Natural killer cell treated with Interleukin-12 subunit alpha and Interleukin-12 subunit beta and Interleukin-15 and Interleukin-18, amount 100 ng/mL, for 72 hours (primary cell): ENCODE measurements around the gene CACNA1G. TPM values are rescaled to one million over a fixed set of nuclear protein-coding genes. Genes with fewer than 3 reads are reported as not detected.

Source experiments
- ATAC-seq, 2 donors: fragments of 150-1000 bp; cut with Tn5 transposase in 1 of 2; sonication (Bioruptor Pico), chemical (Tn5 transposase) in 1 of 2; 2 replicates each; pipeline ENCODE4 v1.10.0; 2021
- DNase-seq: peaks from one replicate; pipeline ENCODE4 v3.0.0; 2022; ENCODE audit warnings: low spot score
- H3K27ac Mint-ChIP-seq, 2 donors: 1 replicate in 1 of 2; 2 replicates in 1 of 2; pipeline ENCODE4 v1.8.0; 2022; ENCODE audit warnings: mixed read lengths in 2 of 2, mild to moderate bottlenecking in 1 of 2, moderate library complexity in 1 of 2
- H3K27me3 Mint-ChIP-seq, 2 donors: 1 replicate in 1 of 2; 2 replicates in 1 of 2; pipeline ENCODE4 v1.8.0; 2022; ENCODE audit warnings: mixed read lengths in 2 of 2
- H3K36me3 Mint-ChIP-seq: one replicate; pipeline ENCODE4 v1.8.0; 2022; ENCODE audit warnings: mixed read lengths
- H3K4me1 Mint-ChIP-seq, 2 donors: 1 replicate in 1 of 2; 2 replicates in 1 of 2; pipeline ENCODE4 v1.8.0; 2022; ENCODE audit warnings: low read depth in 2 of 2, mixed read lengths in 2 of 2, mild to moderate bottlenecking in 1 of 2
- H3K4me3 Mint-ChIP-seq: one replicate; pipeline ENCODE4 v1.8.0; 2022; ENCODE audit warnings: mixed read lengths
- H3K9me3 Mint-ChIP-seq: 2 replicates; pipeline ENCODE4 v1.8.0; 2022; ENCODE audit warnings: mixed read lengths
- total RNA-seq, 2 donors: library from RNA; stranded (reverse); gene quantifications; one replicate each; pipeline ENCODE4 v1.2.3, GENCODE V29; 2022

CACNA1G gene
- total RNA-seq, 2 donors from 2014 or later = not detected

DNA sequence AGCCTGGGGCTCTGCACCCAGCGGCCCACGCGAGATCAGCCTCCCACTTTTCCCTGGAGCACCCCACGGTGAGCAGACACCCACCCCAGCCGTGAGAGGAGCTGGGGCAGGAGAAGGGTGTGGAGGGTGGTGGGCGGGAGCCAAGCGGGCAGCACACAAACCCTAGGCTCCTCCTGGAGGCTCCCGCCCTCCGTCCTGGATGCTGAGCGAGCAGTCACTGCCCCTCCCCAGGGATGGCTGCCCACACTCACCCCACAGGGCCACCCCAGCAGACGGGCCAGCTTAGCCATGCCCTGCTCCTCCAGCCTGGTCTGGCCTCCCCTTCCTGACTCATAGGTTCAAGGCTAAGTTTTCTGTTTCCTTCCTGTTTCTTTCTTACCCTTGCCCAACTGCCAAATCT lies 58.4 kb downstream of the CACNA1G start:
- Mint-ChIP-seq H3K36me3 (no peaks in the 10 kb centered on the region), H3K27me3 (peaks cover 6 to 10% of the 10 kb centered on the region in 2 donors), H3K4me1 (peaks cover 6% of the 10 kb centered on the region in 2 donors), H3K9me3 (no peaks in the 10 kb centered on the region), H3K27ac (no peak overlapping the region), H3K4me3 (no peak overlapping the region)
- DNase-seq = no peak
- ATAC-seq = peak in 1 of 2 donors; percentile 25

DNA sequence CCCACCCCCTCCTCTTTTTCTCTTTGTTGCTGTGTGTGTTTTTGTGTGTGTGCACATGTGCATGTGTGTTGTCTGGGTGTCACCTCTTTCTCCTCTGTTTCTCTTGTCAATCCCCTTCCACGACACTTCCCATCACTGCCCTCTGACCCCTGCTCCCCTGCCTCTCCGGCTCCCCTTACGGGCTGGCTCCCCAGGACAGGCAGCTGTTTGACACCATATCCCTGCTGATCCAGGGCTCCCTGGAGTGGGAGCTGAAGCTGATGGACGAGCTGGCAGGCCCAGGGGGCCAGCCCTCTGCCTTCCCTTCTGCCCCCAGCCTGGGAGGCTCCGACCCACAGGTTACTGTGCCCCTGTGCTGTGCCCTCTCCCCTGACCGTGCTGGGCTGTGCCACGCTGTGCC lies 59.0 kb downstream of the CACNA1G start:
- H3K27ac Mint-ChIP-seq = no peak overlapping the region
- H3K36me3 Mint-ChIP-seq = no peaks in the 10 kb centered on the region
- no peaks in the 10 kb centered on the region for H3K9me3 Mint-ChIP-seq
- H3K27me3 Mint-ChIP-seq = peaks cover 6 to 8% of the 10 kb centered on the region in 2 donors
- no peak overlapping the region for H3K4me3 Mint-ChIP-seq
- ATAC-seq (no peak), DNase-seq (no peak)
- H3K4me1 Mint-ChIP-seq = peaks cover under 1% of the 10 kb centered on the region in 2 donors

DNA sequence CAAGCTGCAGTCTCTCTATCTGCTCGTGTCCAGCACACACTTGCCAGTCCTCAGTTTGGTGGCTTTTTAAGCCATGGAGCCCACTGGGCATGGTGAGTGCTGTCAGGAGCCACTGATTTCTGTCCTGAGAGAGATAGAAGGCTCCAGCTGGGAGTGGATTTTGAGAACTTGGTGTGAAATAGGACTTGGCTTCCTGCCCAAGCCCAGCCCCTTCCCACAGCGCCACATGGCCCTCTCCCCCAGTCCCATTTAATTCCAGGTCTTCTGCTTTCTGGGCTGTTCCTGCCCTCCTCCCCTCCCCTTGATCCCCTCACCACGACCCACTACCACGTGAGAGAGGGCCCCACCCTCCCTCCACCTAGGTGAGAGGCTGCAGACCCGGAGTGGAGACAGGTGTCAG lies 59.7 kb downstream of the CACNA1G start:
- Mint-ChIP-seq H3K36me3 (no peaks in the 10 kb centered on the region), H3K27ac (no peak overlapping the region), H3K9me3 (no peaks in the 10 kb centered on the region), H3K4me3 (no peak overlapping the region), H3K4me1 (no peaks in the 10 kb centered on the region), H3K27me3 (peaks cover 6 to 8% of the 10 kb centered on the region in 2 donors)
- DNase-seq = no peak
- ATAC-seq = no peak

GRCh38 chr17:50620858-50621257 lies 60.3 kb downstream of the CACNA1G start:
- Mint-ChIP-seq H3K4me1 (no peaks in the 10 kb centered on the region), H3K27me3 (peaks cover 6 to 10% of the 10 kb centered on the region in 2 donors)

DNA sequence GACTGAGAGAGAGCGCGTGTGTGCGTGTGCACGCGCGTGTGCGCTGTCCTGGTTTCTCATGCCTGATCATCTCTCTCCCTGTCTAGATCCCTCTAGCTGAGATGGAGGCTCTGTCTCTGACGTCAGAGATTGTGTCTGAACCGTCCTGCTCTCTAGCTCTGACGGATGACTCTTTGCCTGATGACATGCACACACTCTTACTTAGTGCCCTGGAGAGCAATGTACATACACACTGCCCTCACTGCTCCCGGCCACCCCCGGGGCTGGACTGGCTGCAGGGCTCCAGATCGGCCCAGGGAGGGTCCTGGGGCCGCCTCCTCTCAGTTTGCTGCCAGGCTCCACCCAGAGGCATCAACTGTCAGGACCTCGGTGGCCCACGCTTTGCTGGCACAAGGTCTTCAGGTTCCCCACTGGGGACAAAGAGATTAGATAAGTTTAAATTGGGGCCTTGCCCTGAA lies 61.1 kb downstream of the CACNA1G start:
- Mint-ChIP-seq H3K4me3 (no peak overlapping the region), H3K4me1 (no peaks in the 10 kb centered on the region), H3K27me3 (peaks cover 6 to 10% of the 10 kb centered on the region in 2 donors), H3K27ac (no peak overlapping the region), H3K9me3 (no peaks in the 10 kb centered on the region), H3K36me3 (no peaks in the 10 kb centered on the region)
- ATAC-seq (no peak), DNase-seq (no peak)

More at GRCh38 chr17:50620858-50621257, 60.3 kb downstream of the CACNA1G start:
- DNase-seq = no peak
- no peak for ATAC-seq
- no peak overlapping the region for H3K27ac Mint-ChIP-seq
- H3K9me3 Mint-ChIP-seq = no peaks in the 10 kb centered on the region
- H3K36me3 Mint-ChIP-seq = no peaks in the 10 kb centered on the region
- no peak overlapping the region for H3K4me3 Mint-ChIP-seq

GRCh38 chr17:50624321-50624934 lies 63.9 kb downstream of the CACNA1G start:
- peaks cover 15 to 22% of the 10 kb centered on the region in 2 donors for H3K27me3 Mint-ChIP-seq
- H3K9me3 Mint-ChIP-seq = no peaks in the 10 kb centered on the region
- no peak overlapping the region for H3K4me3 Mint-ChIP-seq
- H3K36me3 Mint-ChIP-seq = no peaks in the 10 kb centered on the region
- H3K27ac Mint-ChIP-seq = no peak overlapping the region
- DNase-seq = no peak
- ATAC-seq = no peak
- H3K4me1 Mint-ChIP-seq = peaks cover 0 to 11% of the 10 kb centered on the region in 2 donors

- peaks cover 0 to 11% of the 10 kb centered on the region in 2 donors for H3K4me1 Mint-ChIP-seq
- H3K4me3 Mint-ChIP-seq = no peak overlapping the region
- no peaks in the 10 kb centered on the region for H3K9me3 Mint-ChIP-seq
- peaks cover 15 to 23% of the 10 kb centered on the region in 2 donors for H3K27me3 Mint-ChIP-seq
- DNase-seq (no peak), ATAC-seq (no peak)
- H3K27ac Mint-ChIP-seq = no peak overlapping the region
- no peaks in the 10 kb centered on the region for H3K36me3 Mint-ChIP-seq
Measured at GRCh38 chr17:50625032-50625871, 64.7 kb downstream of the CACNA1G start.

DNA sequence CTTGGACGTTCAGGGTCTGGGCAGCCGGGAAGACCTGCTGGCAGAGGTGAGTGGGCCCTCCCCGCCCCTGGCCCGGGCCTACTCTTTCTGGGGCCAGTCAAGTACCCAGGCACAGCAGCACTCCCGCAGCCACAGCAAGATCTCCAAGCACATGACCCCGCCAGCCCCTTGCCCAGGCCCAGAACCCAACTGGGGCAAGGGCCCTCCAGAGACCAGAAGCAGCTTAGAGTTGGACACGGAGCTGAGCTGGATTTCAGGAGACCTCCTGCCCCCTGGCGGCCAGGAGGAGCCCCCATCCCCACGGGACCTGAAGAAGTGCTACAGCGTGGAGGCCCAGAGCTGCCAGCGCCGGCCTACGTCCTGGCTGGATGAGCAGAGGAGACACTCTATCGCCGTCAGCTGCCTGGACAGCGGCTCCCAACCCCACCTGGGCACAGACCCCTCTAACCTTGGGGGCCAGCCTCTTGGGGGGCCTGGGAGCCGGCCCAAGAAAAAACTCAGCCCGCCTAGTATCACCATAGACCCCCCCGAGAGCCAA lies 65.6 kb downstream of the CACNA1G start:
- no peaks in the 10 kb centered on the region for H3K36me3 Mint-ChIP-seq
- H3K4me1 Mint-ChIP-seq = peaks cover 0 to 11% of the 10 kb centered on the region in 2 donors
- no peak overlapping the region for H3K4me3 Mint-ChIP-seq
- H3K27me3 Mint-ChIP-seq = peaks cover 15 to 24% of the 10 kb centered on the region in 2 donors
- H3K27ac Mint-ChIP-seq = no peak overlapping the region
- no peaks in the 10 kb centered on the region for H3K9me3 Mint-ChIP-seq
- ATAC-seq (peak; percentile 50 to 68), DNase-seq (no peak)

DNA sequence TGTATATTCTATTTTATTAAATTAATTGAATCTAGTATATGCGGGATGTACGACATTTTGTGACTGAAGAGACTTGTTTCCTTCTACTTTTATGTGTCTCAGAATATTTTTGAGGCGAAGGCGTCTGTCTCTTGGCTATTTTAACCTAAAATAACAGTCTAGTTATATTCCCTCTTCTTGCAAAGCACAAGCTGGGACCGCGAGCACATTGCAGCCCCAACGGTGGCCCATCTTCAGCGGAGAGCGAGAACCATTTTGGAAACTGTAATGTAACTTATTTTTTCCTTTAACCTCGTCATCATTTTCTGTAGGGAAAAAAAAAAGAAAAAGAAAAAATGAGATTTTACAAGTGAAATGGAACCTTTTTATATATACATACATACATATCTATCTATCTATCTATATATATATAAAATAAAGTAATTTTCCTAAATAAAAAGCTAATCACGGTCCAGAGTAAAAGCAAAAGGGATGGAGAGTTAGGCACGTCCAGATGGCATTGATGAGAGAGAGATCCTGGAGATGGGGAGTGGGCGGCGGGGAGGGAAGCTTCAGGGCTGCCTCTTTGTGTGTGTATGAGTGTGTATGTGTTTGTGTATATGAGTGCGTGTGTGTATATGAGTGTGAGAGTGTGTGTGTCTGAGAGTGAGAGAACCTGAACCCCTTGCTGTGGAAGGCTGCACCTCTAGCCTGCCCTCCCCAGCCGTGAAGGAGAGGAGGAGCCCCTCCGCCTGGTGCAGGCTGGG lies 66.7 kb downstream of the CACNA1G start:
- Mint-ChIP-seq H3K9me3 (no peaks in the 10 kb centered on the region), H3K4me3 (no peak overlapping the region), H3K4me1 (peaks cover 0 to 11% of the 10 kb centered on the region in 2 donors), H3K36me3 (no peaks in the 10 kb centered on the region), H3K27me3 (peaks cover 19 to 27% of the 10 kb centered on the region in 2 donors), H3K27ac (no peak overlapping the region)
- DNase-seq (no peak), ATAC-seq (no peak)

DNA sequence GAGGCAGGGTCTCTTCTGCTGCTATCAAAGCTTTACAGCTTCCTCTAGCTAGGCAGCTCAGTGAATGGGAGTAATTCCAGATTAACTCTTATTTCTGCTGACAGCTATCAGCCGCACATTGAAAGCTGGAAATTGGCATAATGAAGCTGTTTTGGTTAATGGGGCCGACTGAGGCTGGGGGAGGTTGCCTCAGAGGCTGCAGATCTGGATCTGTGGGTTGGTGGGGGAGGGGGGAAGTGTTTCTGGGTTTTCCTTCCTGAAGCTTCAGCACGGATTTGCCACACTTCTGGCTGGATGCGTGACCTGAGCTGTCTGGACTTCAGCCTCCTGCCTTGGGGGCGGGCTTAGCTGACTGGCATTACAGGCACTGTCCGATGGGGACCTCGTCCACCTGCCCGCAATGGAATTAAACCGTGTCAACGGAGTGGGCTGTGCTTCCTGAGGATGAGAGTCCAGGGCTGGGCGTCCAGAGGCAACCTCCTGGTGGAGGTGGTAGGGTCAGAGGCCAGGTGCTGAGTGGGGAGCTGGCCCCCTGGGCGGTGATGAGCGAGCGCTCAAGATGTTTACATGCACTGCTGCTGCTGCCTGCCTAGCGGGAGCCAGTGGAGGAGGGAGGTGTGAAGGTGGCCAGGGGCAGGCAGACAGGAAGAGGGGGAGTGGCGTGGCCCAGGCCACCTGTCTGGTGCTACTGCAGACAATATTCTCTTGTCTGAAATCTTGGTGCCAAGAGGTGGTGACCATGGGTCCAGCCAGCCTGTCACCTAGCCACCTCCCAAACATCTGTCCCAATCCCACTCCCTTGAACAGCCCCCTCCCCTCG lies 67.5 kb downstream of the CACNA1G start:
- Mint-ChIP-seq H3K4me1 (peaks cover 0 to 11% of the 10 kb centered on the region in 2 donors), H3K4me3 (no peak overlapping the region), H3K36me3 (no peaks in the 10 kb centered on the region), H3K9me3 (no peaks in the 10 kb centered on the region), H3K27me3 (peaks cover 27 to 32% of the 10 kb centered on the region in 2 donors), H3K27ac (no peak overlapping the region)
- ATAC-seq (no peak), DNase-seq (no peak)

DNA sequence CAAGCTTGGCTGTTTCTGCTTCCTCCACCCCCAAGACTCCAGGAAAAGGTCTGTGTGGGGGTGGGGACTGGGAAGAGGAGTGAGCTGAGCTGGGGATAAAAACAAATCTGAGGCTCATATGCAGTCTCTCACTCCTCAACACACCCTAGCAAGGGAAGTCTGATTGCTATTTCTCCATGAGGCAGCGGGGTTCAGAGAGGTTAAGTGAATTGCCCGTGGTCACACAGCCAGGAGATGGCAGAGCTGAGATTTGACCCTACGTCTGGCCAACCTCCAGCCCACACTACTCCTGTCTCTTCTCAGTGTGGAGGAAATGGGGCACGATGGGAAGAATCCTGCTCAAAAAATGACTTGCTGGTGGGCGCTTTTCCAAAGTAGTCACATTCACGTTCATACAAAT lies 69.4 kb downstream of the CACNA1G start:
- Mint-ChIP-seq H3K36me3 (no peaks in the 10 kb centered on the region), H3K27me3 (peaks cover 38 to 39% of the 10 kb centered on the region in 2 donors), H3K4me3 (no peak overlapping the region), H3K4me1 (peaks cover 0 to 14% of the 10 kb centered on the region in 2 donors), H3K9me3 (no peaks in the 10 kb centered on the region), H3K27ac (no peak overlapping the region)
- DNase-seq = peak; percentile 44
- ATAC-seq = no peak

DNA sequence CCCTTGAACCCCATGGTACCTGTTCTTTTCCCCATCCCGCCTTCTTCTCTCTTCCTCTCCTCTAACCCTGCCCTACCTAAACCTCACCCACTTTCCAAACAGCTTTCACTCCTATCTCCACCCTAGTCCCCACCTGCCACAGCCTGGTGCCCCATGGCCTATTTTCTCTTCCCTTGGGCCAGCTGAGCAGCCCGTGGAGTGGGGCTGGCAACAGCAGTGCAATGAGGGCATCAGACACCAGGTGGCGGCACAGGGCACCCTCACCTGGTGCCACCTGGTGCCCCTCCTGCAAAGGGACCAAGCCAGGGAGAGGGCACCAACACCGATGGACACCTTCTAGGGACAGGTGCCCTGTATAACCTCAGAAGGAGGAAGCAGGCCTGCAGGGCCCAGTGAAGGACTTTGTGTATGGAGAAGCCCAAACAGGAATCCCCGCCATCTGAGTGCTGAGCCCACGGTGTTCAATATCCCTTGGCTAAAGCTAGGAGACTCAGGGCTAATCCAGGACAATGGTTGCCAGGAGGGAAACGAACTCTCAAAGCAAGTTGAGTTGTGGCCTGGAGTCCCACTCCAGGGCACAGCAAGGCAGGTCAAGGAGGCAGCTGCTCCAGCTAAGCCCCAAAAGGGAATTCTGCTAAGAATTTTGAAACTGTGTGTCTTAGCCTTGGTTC lies 70.1 kb downstream of the CACNA1G start:
- Mint-ChIP-seq H3K4me3 (no peak overlapping the region), H3K27me3 (peaks cover 37 to 38% of the 10 kb centered on the region in 2 donors), H3K4me1 (peaks cover 0 to 14% of the 10 kb centered on the region in 2 donors), H3K36me3 (no peaks in the 10 kb centered on the region), H3K27ac (no peak overlapping the region), H3K9me3 (no peaks in the 10 kb centered on the region)
- DNase-seq (peak; percentile 55), ATAC-seq (peak in 1 of 2 donors; percentile 19)
